HEK293T (cell line): Measurements from ENCODE around the gene FBXL3.

Experiments
- CTCF ChIA-PET: fragments of 350-600 bp; formaldehyde crosslinking; extraction: SDS; loops from one replicate; lab custom pipeline; 2021; ENCODE audit warnings: antibody characterized with exemption, inconsistent platforms; lab: Yijun Ruan, JAX
- POLR2A ChIA-PET: fragments of 350-600 bp; formaldehyde crosslinking; extraction: SDS; loops from one replicate; lab custom pipeline; 2020; ENCODE audit warnings: antibody characterized with exemption, inconsistent platforms; lab: Yijun Ruan, JAX
- DNase-seq: peaks from one replicate; pipeline ENCODE4 v3.0.0; 2012; ENCODE audit warnings: mixed read lengths; ENCODE audit errors: extremely low spot score
- ARNT ChIP-seq: fragments of 450-650 bp; IDR thresholded peaks from 2 replicates; pipeline ENCODE4 v1.6.1; 2017; ENCODE audit warnings: mild to moderate bottlenecking
- BHLHE40 ChIP-seq: fragments of 450-650 bp; IDR thresholded peaks from 2 replicates; pipeline ENCODE4 v1.6.1; 2016; ENCODE audit warnings: mild to moderate bottlenecking, moderate library complexity, borderline replicate concordance
- CTBP1 ChIP-seq: fragments of 450-650 bp; IDR thresholded peaks from 2 replicates; pipeline ENCODE4 v1.6.1; 2016; ENCODE audit warnings: borderline replicate concordance
- ELF4 ChIP-seq: fragments of 450-650 bp; IDR thresholded peaks from 2 replicates; pipeline ENCODE4 v1.6.1; 2017; ENCODE audit warnings: antibody characterized with exemption
- FOXA1 ChIP-seq: fragments of 450-650 bp; IDR thresholded peaks from 2 replicates; pipeline ENCODE4 v1.6.1; 2016; ENCODE audit warnings: mild to moderate bottlenecking
- FOXK2 ChIP-seq: fragments of 450-650 bp; IDR thresholded peaks from 2 replicates; pipeline ENCODE4 v1.6.1; 2016; ENCODE audit warnings: mild to moderate bottlenecking
- FOXM1 ChIP-seq: fragments of 450-650 bp; IDR thresholded peaks from 2 replicates; pipeline ENCODE4 v1.6.1; 2017; ENCODE audit warnings: mild to moderate bottlenecking, borderline replicate concordance
- HDGF ChIP-seq: fragments of 450-650 bp; IDR thresholded peaks from 2 replicates; pipeline ENCODE4 v1.6.1; 2017; ENCODE audit warnings: antibody characterized with exemption, borderline replicate concordance
- L3MBTL2 ChIP-seq: fragments of 450-650 bp; conservative IDR thresholded peaks from 2 replicates; pipeline ENCODE4 v1.6.1; 2016; ENCODE audit warnings: mild to moderate bottlenecking
- LEF1 ChIP-seq: fragments of 450-650 bp; IDR thresholded peaks from 2 replicates; pipeline ENCODE4 v1.6.1; 2017; ENCODE audit warnings: mild to moderate bottlenecking, borderline replicate concordance
- NFRKB ChIP-seq: fragments of 450-650 bp; IDR thresholded peaks from 2 replicates; pipeline ENCODE4 v1.6.1; 2016; ENCODE audit warnings: mild to moderate bottlenecking, moderate library complexity
- SP1 ChIP-seq: fragments of 450-650 bp; IDR thresholded peaks from 2 replicates; pipeline ENCODE4 v1.6.1; 2017
- SUZ12 ChIP-seq: fragments of 450-650 bp; IDR thresholded peaks from 2 replicates; pipeline ENCODE4 v1.6.1; 2016; ENCODE audit warnings: mild to moderate bottlenecking
- TARDBP ChIP-seq: fragments of 450-650 bp; IDR thresholded peaks from 2 replicates; pipeline ENCODE4 v1.6.1; 2016
- ZNF384 ChIP-seq: fragments of 450-650 bp; IDR thresholded peaks from 2 replicates; pipeline ENCODE4 v1.6.1; 2016
- TF ChIP-seq, protein P1 (sequence below): fragments of 450-650 bp; IDR thresholded peaks from 2 replicates; pipeline ENCODE4 v1.6.1; 2016

The FBXL3 gene, protein sequence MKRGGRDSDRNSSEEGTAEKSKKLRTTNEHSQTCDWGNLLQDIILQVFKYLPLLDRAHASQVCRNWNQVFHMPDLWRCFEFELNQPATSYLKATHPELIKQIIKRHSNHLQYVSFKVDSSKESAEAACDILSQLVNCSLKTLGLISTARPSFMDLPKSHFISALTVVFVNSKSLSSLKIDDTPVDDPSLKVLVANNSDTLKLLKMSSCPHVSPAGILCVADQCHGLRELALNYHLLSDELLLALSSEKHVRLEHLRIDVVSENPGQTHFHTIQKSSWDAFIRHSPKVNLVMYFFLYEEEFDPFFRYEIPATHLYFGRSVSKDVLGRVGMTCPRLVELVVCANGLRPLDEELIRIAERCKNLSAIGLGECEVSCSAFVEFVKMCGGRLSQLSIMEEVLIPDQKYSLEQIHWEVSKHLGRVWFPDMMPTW

DNA sequence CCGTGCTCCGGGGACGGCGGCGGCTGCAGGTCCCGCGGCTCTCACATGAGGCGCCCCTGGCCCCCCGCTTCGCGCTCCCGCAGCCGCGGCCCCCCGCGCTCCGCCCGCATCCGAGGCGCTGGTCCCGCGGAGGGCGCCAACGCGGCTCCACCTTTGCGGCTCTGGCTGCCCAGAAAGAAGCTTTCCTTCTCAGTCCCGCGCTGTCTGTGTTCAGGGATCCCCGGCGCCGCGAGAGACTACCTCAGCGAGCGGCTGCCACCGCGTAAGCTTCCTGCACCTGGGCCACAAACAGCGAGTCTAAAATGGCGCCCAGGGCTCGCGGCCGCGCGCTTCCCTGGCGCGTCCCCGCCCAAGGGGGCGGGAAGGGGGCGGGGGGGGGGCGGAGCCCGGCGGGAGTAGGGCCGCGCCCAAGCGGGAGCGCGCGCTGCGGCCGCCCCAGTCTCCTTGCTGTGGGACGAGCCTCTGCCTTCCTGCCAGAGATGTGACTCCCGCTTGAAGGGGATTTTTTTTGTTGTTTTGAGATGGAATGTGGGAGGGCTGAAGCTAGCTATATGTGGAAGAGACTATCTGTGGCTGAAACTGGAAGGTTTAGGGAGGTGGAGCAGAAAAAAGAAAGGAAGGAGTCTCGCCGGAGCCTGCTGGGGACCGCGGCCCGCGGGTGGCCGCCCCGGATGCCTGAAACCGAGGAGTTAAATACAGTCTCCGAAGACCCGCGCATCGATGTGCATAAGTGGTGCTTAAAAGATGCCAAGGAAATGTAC is at the start of gene FBXL3:
FBXL3 (minus strand) TSS at position 299 of the 761 bp plus-strand sequence. CDS start 5,299 bp downstream, outside the sequence.
- peak; percentile 99 for DNase-seq
- ChIA-PET CTCF (interaction anchor here (1.5 kb wide), 3 partner anchors 10 to 47 kb away, joined by 3 to 5 read pairs (median 5); no protein-coding TSS in a partner anchor), POLR2A (interaction anchor here (0.5 to 3.1 kb wide), 26 partner anchors 10 to 670 kb away, joined by 3 to 21 read pairs (median 4); partner anchors contain the start of genes CLN5, KCTD12, MYCBP2 and SLAIN1)
- TF ChIP-seq HDGF: no peak
- no peak; the same call in 1 of the 2 replicates for TF ChIP-seq ARNT
- no peak for TF ChIP-seq NFRKB
- TF ChIP-seq SP1: no peak; the same call in 1 of the 2 replicates
- 0 out of 2 replicates have a peak, but pooled peaks have one; percentile 59 for TF ChIP-seq L3MBTL2
- TF ChIP-seq TARDBP: no peak
- TF ChIP-seq FOXA1: no peak
- peak; percentile 59; the same call in 1 of the 2 replicates for TF ChIP-seq FOXM1
- TF ChIP-seq LEF1: peak; percentile 81; the same call in 1 of the 2 replicates

DNA sequence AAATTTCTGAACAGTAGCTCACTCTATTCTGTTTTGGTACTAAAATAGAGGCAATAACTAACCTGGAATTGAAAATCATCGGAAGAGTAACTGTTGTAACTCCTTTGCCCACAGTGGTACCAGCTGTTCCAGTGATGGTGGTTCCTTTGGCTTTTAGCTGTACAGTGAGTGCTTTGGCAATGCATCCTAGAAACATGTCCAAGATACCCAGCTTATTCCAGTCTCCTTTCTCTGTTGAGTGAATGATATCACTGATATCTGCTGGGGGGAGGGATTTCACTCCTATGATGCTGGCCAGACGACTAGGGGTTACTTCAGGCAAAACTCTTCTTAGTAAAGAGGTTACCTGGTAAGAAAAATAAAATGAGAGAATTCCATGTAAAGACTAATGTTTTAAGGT is 40.6 kb upstream of the FBXL3 start:
- POLR2A ChIA-PET: no interaction called here
- no peak for DNase-seq
- TF ChIP-seq LEF1: no peak
- TF ChIP-seq FOXA1: no peak
- no peak for TF ChIP-seq CTBP1
- no peak for TF ChIP-seq TARDBP
- no peak for TF ChIP-seq L3MBTL2
- TF ChIP-seq SUZ12: no peak
- TF ChIP-seq, protein P1, sequence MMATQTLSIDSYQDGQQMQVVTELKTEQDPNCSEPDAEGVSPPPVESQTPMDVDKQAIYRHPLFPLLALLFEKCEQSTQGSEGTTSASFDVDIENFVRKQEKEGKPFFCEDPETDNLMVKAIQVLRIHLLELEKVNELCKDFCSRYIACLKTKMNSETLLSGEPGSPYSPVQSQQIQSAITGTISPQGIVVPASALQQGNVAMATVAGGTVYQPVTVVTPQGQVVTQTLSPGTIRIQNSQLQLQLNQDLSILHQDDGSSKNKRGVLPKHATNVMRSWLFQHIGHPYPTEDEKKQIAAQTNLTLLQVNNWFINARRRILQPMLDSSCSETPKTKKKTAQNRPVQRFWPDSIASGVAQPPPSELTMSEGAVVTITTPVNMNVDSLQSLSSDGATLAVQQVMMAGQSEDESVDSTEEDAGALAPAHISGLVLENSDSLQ: no peak
- TF ChIP-seq ARNT: no peak
- no peak for TF ChIP-seq SP1
- no peak for TF ChIP-seq FOXK2
- TF ChIP-seq FOXM1: no peak
- TF ChIP-seq NFRKB: no peak
- TF ChIP-seq HDGF: no peak
- no peak for TF ChIP-seq ELF4
- no peak for TF ChIP-seq BHLHE40
- CTCF ChIA-PET: no interaction called here

DNA sequence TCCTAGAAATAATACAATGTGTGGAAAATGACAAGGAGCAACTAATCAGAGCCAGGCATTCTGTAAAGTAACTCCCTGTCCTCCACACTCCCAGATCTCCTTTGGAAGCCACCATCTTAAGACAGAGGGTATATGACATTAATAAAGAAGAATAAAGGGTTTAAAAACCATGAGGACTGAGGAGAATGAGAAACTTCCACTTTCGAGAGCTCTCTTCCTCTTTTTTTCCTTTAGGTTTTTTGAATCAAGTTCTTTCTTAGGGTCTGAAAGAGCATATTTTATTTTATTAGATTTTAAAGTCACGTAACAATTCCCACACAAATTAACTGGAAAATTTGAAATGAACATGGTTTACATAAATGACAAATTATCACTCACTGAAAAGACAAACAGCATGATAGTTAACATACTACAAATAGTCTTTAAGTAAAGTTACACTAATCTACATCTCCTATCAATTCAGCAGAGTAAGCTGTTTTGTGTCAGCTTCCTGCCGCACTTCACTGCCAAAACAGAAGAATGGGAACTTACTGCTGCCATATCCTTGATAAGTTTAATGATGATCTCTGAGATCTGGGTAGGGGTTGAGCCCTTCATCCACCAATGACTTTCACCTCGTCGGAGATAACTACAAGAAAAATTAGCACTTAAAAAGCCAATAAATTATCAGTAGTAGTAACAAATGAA is 38.6 kb upstream of the FBXL3 start:
- POLR2A ChIA-PET: no interaction called here
- no peak for DNase-seq
- TF ChIP-seq L3MBTL2: no peak
- TF ChIP-seq FOXM1: no peak
- TF ChIP-seq NFRKB: no peak
- TF ChIP-seq FOXK2: no peak
- TF ChIP-seq FOXA1: no peak
- CTCF ChIA-PET: no interaction called here

DNA sequence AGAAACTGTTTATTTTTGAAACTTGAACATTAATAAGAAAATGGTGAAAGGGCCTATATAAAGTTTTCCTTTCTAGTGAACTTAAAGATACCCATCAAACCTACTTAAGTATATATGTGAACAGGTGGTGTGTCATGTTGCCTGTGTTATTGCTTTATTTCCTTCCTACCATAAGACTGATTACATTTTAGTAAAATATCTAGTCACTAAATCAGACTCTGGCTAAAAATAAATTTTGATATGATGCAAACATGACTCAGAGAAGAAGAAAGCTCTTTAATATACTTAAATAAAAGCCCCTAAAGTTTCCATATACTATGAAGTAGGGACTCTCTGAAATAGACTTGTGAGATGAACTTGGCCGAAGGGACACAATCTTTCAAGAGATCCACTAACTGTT is 35.1 kb upstream of the FBXL3 start:
- TF ChIP-seq FOXM1: no peak
- DNase-seq: no peak
- CTCF ChIA-PET: no interaction called here
- POLR2A ChIA-PET: no interaction called here

DNA sequence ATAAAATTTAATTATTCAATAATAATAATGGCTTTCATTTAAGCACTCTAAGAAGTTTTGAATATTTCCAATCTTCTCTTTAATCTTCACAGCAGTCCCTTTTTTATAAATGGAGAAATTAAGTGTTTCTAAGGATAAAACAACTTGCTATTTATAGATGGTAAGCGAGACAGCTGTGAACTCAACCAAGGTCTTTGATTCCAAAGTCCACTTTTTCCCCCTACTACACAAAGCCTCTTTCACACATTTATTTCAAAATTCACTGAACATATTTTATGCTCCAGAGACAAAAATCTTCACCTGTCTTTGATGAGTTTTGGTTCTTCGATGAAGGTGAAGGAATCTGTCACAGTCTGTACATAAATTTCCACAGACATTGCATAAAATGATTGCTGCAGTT is 34.4 kb upstream of the FBXL3 start:
- DNase-seq: no peak
- CTCF ChIA-PET: no interaction called here
- POLR2A ChIA-PET: no interaction called here
- TF ChIP-seq ZNF384: no peak
- TF ChIP-seq BHLHE40: no peak
- TF ChIP-seq ELF4: no peak
- no peak for TF ChIP-seq TARDBP
- no peak for TF ChIP-seq SUZ12
- no peak for TF ChIP-seq FOXM1
- no peak for TF ChIP-seq HDGF
- TF ChIP-seq NFRKB: no peak
- no peak for TF ChIP-seq CTBP1
- no peak for TF ChIP-seq FOXK2
- no peak for TF ChIP-seq LEF1
- TF ChIP-seq L3MBTL2: no peak
- no peak for TF ChIP-seq ARNT
- TF ChIP-seq, protein P1: no peak

DNA sequence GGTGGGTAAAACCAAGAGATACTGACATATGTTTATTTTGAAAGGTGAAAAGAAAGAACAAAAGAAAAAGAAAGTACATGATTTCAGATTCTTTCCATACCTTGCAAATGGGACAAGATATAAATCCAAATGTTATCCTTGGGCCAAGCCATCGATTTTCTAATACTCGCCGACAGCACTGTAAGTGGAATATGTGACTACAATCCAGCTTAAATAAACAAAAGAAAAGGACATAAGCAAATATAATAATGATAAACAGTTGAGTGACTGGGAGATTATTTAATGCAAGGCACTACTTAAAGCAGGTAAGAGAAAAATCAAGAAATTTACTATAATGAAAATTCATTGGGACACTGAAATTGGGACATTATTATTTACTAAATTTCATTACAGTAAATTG is 29.9 kb upstream of the FBXL3 start:
- CTCF ChIA-PET: interaction anchor here (1.0 kb wide), 1 partner anchor 77 kb away, joined by 3 read pairs; no protein-coding TSS in a partner anchor

More for the DNA sequence above, 29.9 kb upstream of the FBXL3 start:
- TF ChIP-seq HDGF: no peak
- no peak for TF ChIP-seq SUZ12
- no peak for TF ChIP-seq ELF4
- no peak for TF ChIP-seq FOXK2
- no peak for TF ChIP-seq CTBP1
- no peak for TF ChIP-seq SP1
- no peak for TF ChIP-seq ZNF384
- TF ChIP-seq ARNT: no peak
- no peak for TF ChIP-seq FOXM1
- TF ChIP-seq, protein P1: no peak
- TF ChIP-seq FOXA1: no peak
- TF ChIP-seq BHLHE40: no peak
- TF ChIP-seq L3MBTL2: no peak
- no peak for DNase-seq
- POLR2A ChIA-PET: interaction anchor here (2.5 kb wide), 1 partner anchor 30 kb away, joined by 13 read pairs; the partner anchor contains the start of gene FBXL3
